Left ventricle myocardium inferior (tissue), 1 donor: ENCODE data around the gene RUVBL2. TPM values are rescaled to one million over a fixed set of nuclear protein-coding genes. Genes with fewer than 3 reads are reported as not detected.
"Not testable (repeated sequence)": the region's sequence is repeated elsewhere in the genome, so short reads cannot be mapped to it uniquely, and the experiment has no call there.

Experiments used
- DNase-seq: peaks from one replicate; pipeline ENCODE4 v3.0.0-alpha.2; 2020
- H3K27ac ChIP-seq: fragments of 200-600 bp; replicated peaks from 2 replicates; pipeline ENCODE4 v1.8.0; 2021
- H3K27me3 ChIP-seq: fragments of 200-600 bp; 2 replicates; pipeline ENCODE4 v1.8.0; 2021; ENCODE audit warnings: low read depth
- H3K36me3 ChIP-seq: fragments of 200-600 bp; 2 replicates; pipeline ENCODE4 v1.8.0; 2021
- H3K4me1 ChIP-seq: fragments of 200-600 bp; 2 replicates; pipeline ENCODE4 v1.8.0; 2021
- H3K4me3 ChIP-seq: fragments of 200-600 bp; 2 replicates; pipeline ENCODE4 v1.8.0; 2021; ENCODE audit warnings: mild to moderate bottlenecking, moderate library complexity
- H3K9me3 ChIP-seq: fragments of 200-600 bp; replicated peaks from 2 replicates; pipeline ENCODE4 v1.8.0; 2021
- intact Hi-C: fragments of 100-400 bp; cut with micrococcal nuclease; formaldehyde crosslinking; loops from one replicate; pipeline ENCODE4 v1.11.0; 2022
- total RNA-seq: library from RNA; stranded (reverse); fragmentation: NEBNext Ultra II Directional; extraction: Animal tissue kit (Norgen Biotek cat#: 25700); gene quantifications from one replicate; pipeline ENCODE4 v1.2.1, GENCODE V29; 2021
- TF ChIP-seq, protein P1 (sequence below): fragments of 200-600 bp; IDR thresholded peaks from 2 replicates; pipeline ENCODE4 v1.8.0; 2021; ENCODE audit warnings: antibody characterized with exemption, mild to moderate bottlenecking, borderline replicate concordance
- donor health status: DM: no; HTN: yes; CAD: no; lungs with severe emphysema.

Gene RUVBL2
- total RNA-seq, 1 donor from 2014 or later = 44.4 TPM

DNA sequence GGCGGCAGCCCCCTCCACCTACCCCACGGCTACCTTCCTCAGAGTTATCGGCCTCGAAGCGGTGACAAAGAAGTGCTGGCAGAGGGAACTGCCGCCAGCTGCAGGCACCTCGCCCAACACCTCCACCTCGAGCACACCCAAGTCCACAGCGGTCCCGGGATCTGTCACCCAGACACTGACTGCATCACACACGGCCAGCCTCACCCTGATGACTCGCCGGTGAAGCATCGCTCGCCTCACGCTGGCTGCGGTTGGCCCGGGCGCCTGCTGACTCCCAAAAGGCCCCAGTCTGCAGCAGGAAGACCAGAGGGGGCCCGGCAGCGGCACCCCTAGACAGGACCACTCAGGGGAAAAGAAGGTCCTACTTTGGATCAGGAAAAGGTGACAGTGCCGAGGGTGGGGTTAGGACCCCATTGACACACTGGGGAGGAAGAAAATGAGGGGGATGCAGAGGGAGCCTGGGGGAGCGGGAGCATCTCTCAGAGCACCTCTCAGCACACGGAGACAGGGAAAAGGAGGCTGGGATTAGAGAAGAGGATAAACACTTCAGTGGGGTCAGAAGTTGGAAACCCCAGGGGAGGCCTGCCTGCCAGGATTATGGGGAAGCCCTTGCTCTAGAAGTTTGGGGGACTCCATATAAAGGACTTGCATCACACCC, 56.8 kb downstream of the RUVBL2 start:
- H3K4me1 ChIP-seq, H3K4me3 ChIP-seq, intact Hi-C loops, H3K27ac ChIP-seq, DNase-seq, H3K36me3 ChIP-seq, H3K9me3 ChIP-seq, H3K27me3 ChIP-seq: not testable (repeated sequence)

DNA sequence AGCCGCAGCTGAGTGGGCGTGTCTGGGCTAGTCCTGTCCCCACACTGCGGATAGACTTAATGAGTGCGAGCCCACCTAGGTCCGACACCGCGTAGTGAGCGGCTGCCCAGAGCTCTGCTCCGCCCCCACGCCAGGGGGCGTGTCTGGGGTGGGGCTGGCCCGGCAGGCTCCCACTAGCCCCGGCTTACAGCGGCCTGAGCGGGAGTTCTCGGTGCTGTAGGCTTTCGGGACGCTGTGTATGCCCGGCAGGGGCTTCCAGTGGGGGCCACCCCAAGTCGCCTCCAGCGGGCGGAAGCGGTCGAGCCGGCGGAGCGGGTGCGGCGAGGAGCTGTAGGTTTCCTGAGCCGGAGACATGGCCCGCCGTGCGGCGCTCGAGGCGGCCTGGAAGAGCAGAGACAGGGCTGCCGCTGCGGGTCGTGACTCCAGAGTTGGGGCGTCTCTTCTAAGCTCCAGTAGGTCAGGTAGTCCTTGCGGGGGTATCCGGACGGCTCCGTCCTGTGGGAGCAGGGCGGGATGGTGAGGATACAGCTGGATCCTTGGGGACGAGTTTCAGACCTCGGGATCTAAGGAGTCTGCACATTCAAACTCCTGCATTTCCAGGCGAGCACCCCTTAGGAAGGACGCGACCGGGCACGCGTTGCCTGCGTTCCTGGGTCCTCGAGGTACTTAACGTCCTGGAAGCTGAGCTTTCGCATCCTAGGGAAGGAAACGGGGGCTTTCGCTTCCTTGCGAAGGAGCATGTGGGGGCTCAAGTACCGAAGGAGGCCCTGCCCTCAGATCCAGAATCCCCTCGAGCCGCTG, 62.6 kb downstream of the RUVBL2 start:
- DNase-seq = peak; percentile 55
- Histone ChIP-seq H3K27me3 (peaks cover 38% of the 10 kb centered on the region), H3K4me3 (peak overlapping the region; percentile 72), H3K36me3 (no peaks in the 10 kb centered on the region), H3K4me1 (peaks cover 22% of the 10 kb centered on the region), H3K9me3 (no peaks in the 10 kb centered on the region), H3K27ac (no peak overlapping the region)
- TF ChIP-seq, protein P1, sequence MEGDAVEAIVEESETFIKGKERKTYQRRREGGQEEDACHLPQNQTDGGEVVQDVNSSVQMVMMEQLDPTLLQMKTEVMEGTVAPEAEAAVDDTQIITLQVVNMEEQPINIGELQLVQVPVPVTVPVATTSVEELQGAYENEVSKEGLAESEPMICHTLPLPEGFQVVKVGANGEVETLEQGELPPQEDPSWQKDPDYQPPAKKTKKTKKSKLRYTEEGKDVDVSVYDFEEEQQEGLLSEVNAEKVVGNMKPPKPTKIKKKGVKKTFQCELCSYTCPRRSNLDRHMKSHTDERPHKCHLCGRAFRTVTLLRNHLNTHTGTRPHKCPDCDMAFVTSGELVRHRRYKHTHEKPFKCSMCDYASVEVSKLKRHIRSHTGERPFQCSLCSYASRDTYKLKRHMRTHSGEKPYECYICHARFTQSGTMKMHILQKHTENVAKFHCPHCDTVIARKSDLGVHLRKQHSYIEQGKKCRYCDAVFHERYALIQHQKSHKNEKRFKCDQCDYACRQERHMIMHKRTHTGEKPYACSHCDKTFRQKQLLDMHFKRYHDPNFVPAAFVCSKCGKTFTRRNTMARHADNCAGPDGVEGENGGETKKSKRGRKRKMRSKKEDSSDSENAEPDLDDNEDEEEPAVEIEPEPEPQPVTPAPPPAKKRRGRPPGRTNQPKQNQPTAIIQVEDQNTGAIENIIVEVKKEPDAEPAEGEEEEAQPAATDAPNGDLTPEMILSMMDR = peak; percentile 56
- intact Hi-C loops = no loop called here

DNA sequence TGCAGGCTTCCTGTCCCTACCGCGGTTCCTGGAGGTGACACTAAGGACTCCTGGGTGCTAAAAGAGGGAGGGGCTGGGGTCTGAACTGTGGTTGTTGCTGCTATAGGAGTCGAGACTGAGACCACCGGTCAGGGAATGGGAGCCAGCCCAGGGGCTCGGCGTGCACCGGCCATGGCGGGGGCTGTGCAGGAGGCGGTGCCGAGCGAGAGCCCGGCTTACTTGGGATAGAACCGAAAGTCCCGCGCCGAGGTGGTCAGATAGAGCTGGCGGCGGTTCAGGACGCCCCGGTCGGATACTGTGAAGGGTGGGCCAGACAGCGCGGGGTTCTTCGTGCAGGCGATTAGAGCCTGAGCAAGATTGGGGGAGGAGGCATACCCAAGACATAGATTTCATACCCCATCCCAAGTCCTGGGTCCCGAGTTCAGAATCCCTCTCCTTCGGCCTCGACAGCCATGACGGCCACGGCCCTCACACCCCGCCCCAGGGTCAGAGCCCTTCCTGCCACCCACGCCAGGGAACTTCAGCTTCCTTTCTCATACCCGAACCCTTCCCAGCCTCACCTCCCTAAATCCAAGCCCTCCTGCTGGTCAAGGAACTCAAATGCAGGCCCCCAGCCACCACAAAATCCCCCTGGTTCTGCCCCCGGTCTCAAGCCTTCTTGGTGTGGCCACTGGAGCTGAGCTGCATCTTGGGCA, 63.4 kb downstream of the RUVBL2 start:
- H3K27ac ChIP-seq, DNase-seq, H3K9me3 ChIP-seq, intact Hi-C loops, H3K36me3 ChIP-seq: not testable (repeated sequence)
- Histone ChIP-seq H3K4me1 (peaks cover 22% of the 10 kb centered on the region), H3K27me3 (peaks cover 45% of the 10 kb centered on the region), H3K4me3 (peak overlapping the region; percentile 72)

DNA sequence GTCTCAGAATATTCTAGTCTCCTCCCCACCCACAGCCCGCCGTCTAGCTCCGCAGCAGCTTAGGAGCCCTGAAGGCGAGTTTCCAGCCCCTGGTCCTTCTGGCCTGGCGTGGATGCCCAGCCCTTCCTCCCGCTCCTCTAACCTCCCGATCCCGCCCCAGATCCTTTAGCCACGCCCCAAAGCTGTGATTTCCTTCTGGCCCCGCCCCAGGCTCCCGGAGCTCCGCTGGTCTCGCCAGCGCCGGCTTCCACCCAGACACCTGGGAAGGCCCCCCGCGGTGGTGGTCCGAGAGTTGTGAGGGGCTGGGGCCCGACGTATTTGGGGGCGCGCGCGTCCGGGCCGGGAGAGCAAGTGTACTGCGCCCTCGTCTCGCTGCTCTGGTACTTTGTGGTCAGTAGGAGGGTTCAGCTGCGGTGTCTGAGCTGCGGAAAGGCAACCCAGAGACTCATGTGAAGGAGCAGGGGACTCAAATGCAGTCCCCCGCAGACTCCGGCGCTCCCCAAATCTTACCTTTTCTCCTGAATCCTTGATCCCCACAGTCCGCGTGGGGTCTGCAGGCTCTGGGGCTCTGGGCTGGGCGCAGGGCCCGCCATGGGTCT, 64.0 kb downstream of the RUVBL2 start, which contains the start of gene CGB7:
CGB7 (minus strand) TSS at position 114 of the 599 bp plus-strand sequence. CDS start 2,374 bp downstream, outside the sequence.
- Histone ChIP-seq H3K27me3 (peaks cover 52% of the 10 kb centered on the region), H3K27ac (no peak within 1 kb of the TSS)
- intact Hi-C loops = no loop called here

DNA sequence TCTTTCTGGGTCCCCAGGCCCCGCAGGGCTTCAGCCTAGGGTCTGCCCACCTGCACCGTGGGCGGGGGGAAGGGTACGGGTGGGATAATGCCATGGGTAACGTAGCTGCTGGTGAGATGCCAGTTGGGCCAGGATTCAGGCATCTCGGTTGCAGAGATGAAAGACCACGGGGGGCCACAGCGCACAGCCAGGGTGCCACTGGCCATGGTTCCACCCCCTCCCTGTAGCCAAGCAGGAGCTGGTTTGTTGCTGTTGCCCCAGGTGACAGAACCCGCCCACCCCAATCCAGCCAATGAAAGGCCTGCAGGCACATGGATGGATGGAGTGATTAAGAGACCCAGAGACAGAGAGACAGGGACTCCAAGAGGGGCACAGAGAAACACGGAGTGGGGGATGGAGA, 64.9 kb downstream of the RUVBL2 start:
- Histone ChIP-seq H3K4me1 (peaks cover 22% of the 10 kb centered on the region), H3K4me3 (no peak overlapping the region), H3K9me3 (no peaks in the 10 kb centered on the region), H3K27me3 (peaks cover 60% of the 10 kb centered on the region), H3K27ac (no peak overlapping the region), H3K36me3 (no peaks in the 10 kb centered on the region)
- no peak for DNase-seq
- intact Hi-C loops = no loop called here
- TF ChIP-seq, protein P1 = no peak

More for the DNA sequence above, 64.0 kb downstream of the RUVBL2 start, which contains the start of gene CGB7:
- H3K4me1 ChIP-seq = peaks cover 22% of the 10 kb centered on the region
- H3K9me3 ChIP-seq = no peaks in the 10 kb centered on the region
- DNase-seq = peak; percentile 78
- H3K4me3 ChIP-seq = peak within 1 kb of the TSS; percentile 72
- no peaks in the 10 kb centered on the region for H3K36me3 ChIP-seq
- TF ChIP-seq, protein P1 = no peak

DNA sequence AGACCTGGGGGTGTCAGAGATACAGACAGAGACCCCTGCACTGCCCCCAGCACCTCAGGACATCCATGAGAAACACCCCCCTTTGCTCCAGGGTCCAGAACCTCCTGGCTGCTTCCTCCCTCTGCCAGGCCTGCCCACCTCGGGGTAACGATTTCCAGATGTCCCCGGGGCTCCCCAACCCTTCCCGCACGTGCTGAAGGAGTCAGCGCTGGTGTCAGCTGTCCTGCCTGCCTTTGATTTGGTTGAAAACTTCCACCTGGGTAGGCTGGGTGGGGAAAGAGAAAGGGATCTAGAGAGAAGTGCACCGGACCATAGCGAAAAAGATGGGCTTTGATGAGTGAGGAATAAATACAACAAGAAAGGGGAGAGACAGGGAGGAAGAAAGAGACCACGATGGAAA, 65.4 kb downstream of the RUVBL2 start:
- Histone ChIP-seq H3K27me3 (peaks cover 65% of the 10 kb centered on the region), H3K9me3 (no peaks in the 10 kb centered on the region), H3K36me3 (no peaks in the 10 kb centered on the region), H3K4me1 (peaks cover 22% of the 10 kb centered on the region), H3K4me3 (no peak overlapping the region), H3K27ac (no peak overlapping the region)
- no peak for DNase-seq
- intact Hi-C loops = no loop called here
- TF ChIP-seq, protein P1 = no peak
